ENCODE results near the gene IMMP2L.

DNA sequence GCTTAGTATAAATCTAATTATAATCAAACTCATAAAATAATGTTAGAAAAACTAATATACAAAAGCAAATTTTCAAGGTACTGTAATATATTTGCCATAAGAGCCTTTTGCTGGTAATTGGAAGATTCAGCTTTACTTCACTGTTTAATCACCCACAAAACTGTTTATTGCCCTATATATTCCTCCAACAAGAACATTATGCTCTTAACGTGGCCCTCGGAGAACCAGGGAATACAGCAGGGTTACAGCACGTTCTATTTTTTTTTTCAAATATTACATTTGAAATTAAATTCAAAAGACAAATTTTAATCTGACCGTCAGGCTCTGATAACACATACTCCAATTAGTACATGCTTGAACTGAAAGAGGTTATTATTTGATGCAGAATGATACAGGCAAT is 807.6 kb downstream of the IMMP2L start:
- no peak for TF ChIP-seq POLR2A (IDR thresholded peaks at IDR 0.05)
- TF ChIP-seq, protein P1, sequence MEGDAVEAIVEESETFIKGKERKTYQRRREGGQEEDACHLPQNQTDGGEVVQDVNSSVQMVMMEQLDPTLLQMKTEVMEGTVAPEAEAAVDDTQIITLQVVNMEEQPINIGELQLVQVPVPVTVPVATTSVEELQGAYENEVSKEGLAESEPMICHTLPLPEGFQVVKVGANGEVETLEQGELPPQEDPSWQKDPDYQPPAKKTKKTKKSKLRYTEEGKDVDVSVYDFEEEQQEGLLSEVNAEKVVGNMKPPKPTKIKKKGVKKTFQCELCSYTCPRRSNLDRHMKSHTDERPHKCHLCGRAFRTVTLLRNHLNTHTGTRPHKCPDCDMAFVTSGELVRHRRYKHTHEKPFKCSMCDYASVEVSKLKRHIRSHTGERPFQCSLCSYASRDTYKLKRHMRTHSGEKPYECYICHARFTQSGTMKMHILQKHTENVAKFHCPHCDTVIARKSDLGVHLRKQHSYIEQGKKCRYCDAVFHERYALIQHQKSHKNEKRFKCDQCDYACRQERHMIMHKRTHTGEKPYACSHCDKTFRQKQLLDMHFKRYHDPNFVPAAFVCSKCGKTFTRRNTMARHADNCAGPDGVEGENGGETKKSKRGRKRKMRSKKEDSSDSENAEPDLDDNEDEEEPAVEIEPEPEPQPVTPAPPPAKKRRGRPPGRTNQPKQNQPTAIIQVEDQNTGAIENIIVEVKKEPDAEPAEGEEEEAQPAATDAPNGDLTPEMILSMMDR (IDR thresholded peaks at IDR 0.05 in 4 of 5, conservative IDR thresholded peaks at IDR 0.05 in 1 of 5): no peak

Measured in gastrocnemius medialis (tissue), 4 donors.